NCI-H2029 (cell line): ENCODE data around the gene PROK2.
A peak's percentile ranks its signal among the peaks of the same experiment; 100 is the strongest.

ENCODE experiments used
- DNase-seq: peaks from one replicate; lab custom pipeline; 2025; lab: John Stamatoyannopoulos, UW

Gene PROK2

GRCh38 chr3:71734881-71735280 is 50.1 kb downstream of the PROK2 start:
- no peak for DNase-seq

- DNase-seq = no peak
These were observed 51.6 kb downstream of the PROK2 start for GRCh38 chr3:71733319-71733718.

DNA sequence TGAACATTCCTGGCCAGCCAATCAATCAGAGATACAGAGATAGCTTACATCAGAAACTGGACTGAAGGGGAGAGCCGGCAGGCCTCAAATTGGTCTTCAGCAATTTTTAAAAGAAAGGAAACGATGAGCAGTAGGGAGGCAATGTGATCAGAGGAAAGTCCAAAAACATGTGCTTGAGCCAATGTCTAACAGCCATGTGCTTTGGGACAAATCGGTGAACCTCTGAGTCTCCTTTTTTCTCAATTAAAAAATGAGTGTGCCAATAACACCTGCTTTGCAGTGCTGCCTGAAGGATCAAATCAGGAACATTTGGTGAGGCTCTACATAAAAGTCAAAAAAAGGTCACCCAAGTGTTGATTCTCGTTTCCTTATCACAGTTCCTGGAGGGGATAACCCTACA is 52.3 kb downstream of the PROK2 start:
- DNase-seq = no peak

- no peak for DNase-seq
These were observed 56.2 kb downstream of the PROK2 start for GRCh38 chr3:71728632-71729342.

GRCh38 chr3:71726146-71726545 is 58.8 kb downstream of the PROK2 start:
- no peak for DNase-seq

GRCh38 chr3:71725271-71725991 is 59.5 kb downstream of the PROK2 start, which contains the start of gene EIF4E3:
TSS of gene EIF4E3 (minus strand) at chr3:71725402. CDS start at chr3:71725367, 35 bp downstream.
- DNase-seq = no peak

DNA sequence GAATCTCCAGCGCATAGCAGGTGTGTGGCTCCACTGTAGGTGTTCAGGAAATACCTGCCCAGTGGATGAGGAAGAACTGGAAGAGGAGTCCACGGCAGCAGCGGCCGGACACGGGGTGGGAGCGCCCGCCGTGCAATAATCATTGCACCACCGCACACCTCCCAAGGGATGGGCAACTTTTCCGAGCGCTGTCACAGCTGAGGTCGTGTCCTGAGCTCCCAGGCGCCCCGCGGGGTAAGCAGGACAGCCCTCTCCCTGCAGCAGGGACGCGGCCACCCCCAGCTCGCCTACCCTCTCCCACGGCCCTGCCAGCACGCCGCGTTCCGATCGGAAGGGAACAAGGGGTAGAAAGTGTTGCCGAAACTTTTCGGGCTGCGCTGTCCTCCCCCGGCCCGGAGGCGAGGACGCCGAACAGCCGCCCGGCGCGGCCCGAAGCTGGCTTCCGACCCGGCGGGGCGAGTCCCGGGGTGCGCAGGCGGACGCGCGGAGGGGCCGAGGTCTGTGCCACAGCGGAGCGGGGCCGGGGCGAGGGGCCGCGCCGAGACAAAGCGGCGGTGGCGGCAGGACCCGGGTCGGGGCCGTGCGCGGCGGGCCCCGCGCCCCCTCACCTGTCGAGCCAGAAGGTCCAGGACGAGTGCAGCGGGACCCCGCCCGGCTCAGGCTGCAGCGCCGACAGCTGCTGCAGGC is 60.2 kb downstream of the PROK2 start:
- peak; percentile 11 for DNase-seq

DNA sequence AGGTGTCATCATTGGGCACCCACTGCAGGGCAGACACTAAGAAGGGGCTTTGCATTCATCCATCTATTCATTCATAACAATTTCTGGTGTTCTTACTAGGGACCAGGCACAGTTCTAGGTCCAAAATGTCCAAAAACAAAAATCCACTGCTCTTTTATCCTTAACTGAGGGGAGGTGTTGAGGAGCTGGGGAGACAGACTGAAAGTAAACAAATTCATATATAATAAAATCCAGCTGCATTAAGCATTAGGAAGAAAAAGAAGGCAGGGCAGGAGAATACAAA is 60.8 kb downstream of the PROK2 start:
- no peak for DNase-seq

- peak; percentile 63 for DNase-seq
These were observed 61.3 kb downstream of the PROK2 start for GRCh38 chr3:71723452-71724170.

GRCh38 chr3:71722693-71723092 is 62.3 kb downstream of the PROK2 start:
- no peak for DNase-seq
